A673 (cell line): ENCODE results near the gene ATP6V0C. TPM values are rescaled to one million over a fixed set of nuclear protein-coding genes. Genes with fewer than 3 reads are reported as not detected.
A peak's percentile ranks its signal among the peaks of the same experiment; 100 is the strongest.

Experiments
- BruUV-seq: library from RNA; stranded (reverse); fragments of 400-500 nt; replicated peaks from 2 replicates; lab custom pipeline; 2021; lab: Mats Ljungman, UMichigan
- CTCF ChIA-PET: fragments of 300-600 bp; sonication (Branson Sonifier 250); formaldehyde crosslinking; loops from one replicate; lab custom pipeline; 2022; ENCODE audit warnings: antibody characterized with exemption; lab: Charles Lee
- POLR2A ChIA-PET: fragments of 300-600 bp; sonication (Branson Sonifier 250); formaldehyde crosslinking; loops from one replicate; lab custom pipeline; 2022; ENCODE audit warnings: antibody characterized with exemption; ENCODE audit not compliant: low non-redundant PET; lab: Charles Lee
- DNase-seq: peaks from one replicate; pipeline ENCODE4 v3.0.0-alpha.2; 2015; ENCODE audit warnings: low spot score
- H3K27ac ChIP-seq: fragments of 200-600 bp; sonication (generic); 2 replicates; pipeline ENCODE4 v1.5.1; 2016; ENCODE audit warnings: mixed run types, low read depth, mild to moderate bottlenecking, mixed read lengths, antibody characterized with exemption, low read length; ENCODE audit not compliant: poor library complexity, severe bottlenecking
- H3K27me3 ChIP-seq: fragments of 200-600 bp; sonication (generic); replicated peaks from 2 replicates; pipeline ENCODE4 v1.6.1; 2017; ENCODE audit warnings: mixed run types, low read depth, mild to moderate bottlenecking, mixed read lengths, antibody characterized with exemption, low read length; ENCODE audit not compliant: insufficient read depth, poor library complexity
- H3K36me3 ChIP-seq: fragments of 200-600 bp; sonication (generic); 2 replicates; pipeline ENCODE4 v1.6.1; 2016; ENCODE audit warnings: mixed run types, mild to moderate bottlenecking, mixed read lengths, antibody characterized with exemption, low read length; ENCODE audit not compliant: insufficient read depth, poor library complexity, severe bottlenecking
- H3K4me1 ChIP-seq: fragments of 200-600 bp; sonication (generic); 2 replicates; pipeline ENCODE4 v1.6.1; 2017; ENCODE audit warnings: mixed run types, mild to moderate bottlenecking, mixed read lengths, antibody characterized with exemption, low read length; ENCODE audit not compliant: insufficient read depth, poor library complexity, severe bottlenecking
- H3K4me3 ChIP-seq: fragments of 200-600 bp; sonication (generic); 2 replicates; pipeline ENCODE4 v1.5.1; 2016; ENCODE audit warnings: low read depth, mixed run types, mild to moderate bottlenecking, mixed read lengths, low read length; ENCODE audit not compliant: poor library complexity, severe bottlenecking
- H3K9me3 ChIP-seq: fragments of 200-600 bp; sonication (generic); 2 replicates; pipeline ENCODE4 v1.6.1; 2016; ENCODE audit warnings: mixed run types, low read depth, mild to moderate bottlenecking, mixed read lengths, antibody characterized with exemption, low read length; ENCODE audit not compliant: poor library complexity, severe bottlenecking
- CTCF ChIP-seq: fragments of 300-800, 200-600 bp; sonication (generic); conservative IDR thresholded peaks from 2 replicates; pipeline ENCODE4 v1.5.1; 2017; ENCODE audit warnings: low read depth, mild to moderate bottlenecking, antibody characterized with exemption, low read length, moderate library complexity, mixed read lengths
- EZH2 ChIP-seq: fragments of 200-600 bp; sonication (generic); IDR thresholded peaks from 2 replicates; pipeline ENCODE4 v1.6.1; 2017; ENCODE audit warnings: borderline replicate concordance, low read depth, mild to moderate bottlenecking, mixed read lengths, antibody characterized with exemption, low read length; ENCODE audit not compliant: poor library complexity, severe bottlenecking
- intact Hi-C: fragments of 100-400 bp; cut with micrococcal nuclease; formaldehyde crosslinking; loops from one replicate; pipeline ENCODE4 v1.10.0; 2022; ENCODE audit not compliant: unreplicated experiment
- total RNA-seq: library from RNA; stranded (reverse); gene quantifications from 2 replicates; pipeline ENCODE4 v1.2.3, GENCODE V29; 2021

ATP6V0C gene
- total RNA-seq, 1 experiment from 2014 or later = 252 TPM

- intact Hi-C loops = no loop called here
- Histone ChIP-seq H3K27me3 (no peaks in the 10 kb centered on the region), H3K4me1 (peaks cover 63% of the 10 kb centered on the region), H3K27ac (peak overlapping the region; percentile 97), H3K4me3 (peak overlapping the region; percentile 46), H3K36me3 (no peaks in the 10 kb centered on the region), H3K9me3 (no peaks in the 10 kb centered on the region)
- TF ChIP-seq EZH2 (no peak), CTCF (no peak)
- BruUV-seq = no TSS peak
- ChIA-PET CTCF (interaction anchor here (1.1 kb wide), 1 partner anchor 31 kb away, joined by 7 read pairs; no protein-coding TSS in a partner anchor), POLR2A (interaction anchor here (0.6 kb wide), 1 partner anchor 212 kb away, joined by 6 read pairs; the partner anchor contains the start of gene KCTD5)
- peak; percentile 54 for DNase-seq
These were observed 43.1 kb upstream of the ATP6V0C start for GRCh38 chr16:2470603-2471015.

GRCh38 chr16:2471016-2471652 lies 42.6 kb upstream of the ATP6V0C start, which contains the start of gene NTN3:
Gene NTN3 (plus strand): TSS chr16:2471297. CDS start chr16:2471702, 405 bp downstream.
- TF ChIP-seq CTCF (no peak), EZH2 (no peak)
- BruUV-seq = no TSS peak
- peaks cover 68% of the 10 kb centered on the region for H3K4me1 ChIP-seq
- H3K36me3 ChIP-seq = no peaks in the 10 kb centered on the region
- no peaks in the 10 kb centered on the region for H3K9me3 ChIP-seq
- intact Hi-C loops = no loop called here
- H3K27me3 ChIP-seq = no peaks in the 10 kb centered on the region
- H3K4me3 ChIP-seq = peak within 1 kb of the TSS; percentile 46
- peak within 1 kb of the TSS; percentile 97 for H3K27ac ChIP-seq
- ChIA-PET POLR2A (interaction anchor here (0.6 kb wide), 1 partner anchor 211 kb away, joined by 6 read pairs; the partner anchor contains the start of gene KCTD5), CTCF (interaction anchor here (1.1 kb wide), 1 partner anchor 30 kb away, joined by 7 read pairs; no protein-coding TSS in a partner anchor)
- DNase-seq = peak; percentile 67

GRCh38 chr16:2471653-2472487 lies 41.9 kb upstream of the ATP6V0C start:
- H3K4me3 ChIP-seq = peak overlapping the region; percentile 46
- peaks cover 69% of the 10 kb centered on the region for H3K4me1 ChIP-seq
- BruUV-seq = no TSS peak
- peak overlapping the region; percentile 97 for H3K27ac ChIP-seq
- H3K36me3 ChIP-seq = no peaks in the 10 kb centered on the region
- ChIA-PET POLR2A (no interaction called here), CTCF (interaction anchor here (1.1 kb wide), 1 partner anchor 30 kb away, joined by 7 read pairs; no protein-coding TSS in a partner anchor)
- TF ChIP-seq CTCF (no peak), EZH2 (no peak)
- no peaks in the 10 kb centered on the region for H3K27me3 ChIP-seq
- DNase-seq = no peak
- intact Hi-C loops = no loop called here
- no peaks in the 10 kb centered on the region for H3K9me3 ChIP-seq
